SK-N-SH (cell line): ENCODE data around the gene NKX3-2. TPM values are rescaled to one million over a fixed set of nuclear protein-coding genes. Genes with fewer than 3 reads are reported as not detected.
A peak's percentile ranks its signal among the peaks of the same experiment; 100 is the strongest.

Experiments
- CTCF ChIA-PET: fragments of 300-600, 350-600 bp; formaldehyde crosslinking; extraction: SDS; loops from one replicate; lab custom pipeline; 2021; lab: Yijun Ruan, JAX
- POLR2A ChIA-PET: fragments of 350-600 bp; sonication (Branson Sonifier 250); formaldehyde crosslinking; extraction: SDS; loops from one replicate; lab custom pipeline; 2020; ENCODE audit warnings: antibody characterized with exemption, inconsistent platforms; lab: Yijun Ruan, JAX
- DNase-seq: peaks from one replicate; pipeline ENCODE4 v3.0.0; 2012
- H2AFZ ChIP-seq: fragments of 200-600 bp; sonication (generic); 2 replicates; pipeline ENCODE4 v1.8.1; 2016; ENCODE audit warnings: antibody characterized with exemption, mild to moderate bottlenecking, low read depth
- H3F3A ChIP-seq: fragments of 200-600 bp; sonication (generic); replicated peaks from 2 replicates; pipeline ENCODE3; 2016; ENCODE audit warnings: antibody characterized with exemption, mild to moderate bottlenecking; ENCODE audit not compliant: insufficient read depth
- H3K27ac ChIP-seq, 2 experiments: fragments of 200-500 bp in 1 of 2; fragments of 200-600 bp in 1 of 2; sonication (Bioruptor generic) in 1 of 2; sonication (generic), shearing (Covaris generic) in 1 of 2; 2 replicates each; pipeline versions ENCODE4 v1.5.1 to v1.6.1; 2014 to 2016; ENCODE audit warnings: low read depth in 2 of 2, inconsistent platforms in 1 of 2, low read length in 1 of 2, mild to moderate bottlenecking in 1 of 2, mixed read lengths in 1 of 2
- H3K27me3 ChIP-seq: fragments of 200-600 bp; sonication (generic), shearing (Covaris generic); 2 replicates; pipeline ENCODE4 v1.6.1; 2016; ENCODE audit warnings: mixed run types; ENCODE audit not compliant: insufficient read depth
- H3K36me3 ChIP-seq, 2 experiments: fragments of 200-500 bp in 1 of 2; fragments of 200-600 bp in 1 of 2; sonication (Bioruptor generic) in 1 of 2; sonication (generic) in 1 of 2; replicated peaks in 1 of 2; 2 replicates each; pipeline versions ENCODE3 to v1.5.1; 2014 to 2016; ENCODE audit warnings: low read length in 1 of 2, mild to moderate bottlenecking in 1 of 2; ENCODE audit not compliant: insufficient read depth in 2 of 2, control insufficient read depth in 1 of 2
- H3K4me1 ChIP-seq, 2 experiments: fragments of 200-500 bp in 1 of 2; fragments of 200-600 bp in 1 of 2; sonication (Bioruptor generic) in 1 of 2; sonication (generic), shearing (Covaris generic) in 1 of 2; 2 replicates each; pipeline versions ENCODE4 v1.5.1 to v1.6.1; 2014 to 2016; ENCODE audit warnings: low read depth in 1 of 2, low read length in 1 of 2, mixed run types in 1 of 2; ENCODE audit not compliant: insufficient read depth in 2 of 2, control insufficient read depth in 1 of 2
- H3K4me2 ChIP-seq: fragments of 200-600 bp; sonication (generic), shearing (Covaris generic); 2 replicates; pipeline ENCODE4 v1.6.1; 2017; ENCODE audit warnings: mixed run types
- H3K4me3 ChIP-seq, 2 experiments: fragments of 200-500 bp in 1 of 2; fragments of 200-600 bp in 1 of 2; sonication (Bioruptor generic) in 1 of 2; sonication (generic), shearing (Covaris generic) in 1 of 2; 2 replicates each; pipeline versions ENCODE4 v1.5.1 to v1.8.1; 2014 to 2016; ENCODE audit warnings: low read depth in 2 of 2, inconsistent platforms in 1 of 2, low read length in 1 of 2, mild to moderate bottlenecking in 1 of 2, mixed read lengths in 1 of 2, moderate library complexity in 1 of 2
- H3K79me2 ChIP-seq: fragments of 200-600 bp; sonication (generic); 2 replicates; pipeline ENCODE4 v1.8.1; 2017; ENCODE audit warnings: mild to moderate bottlenecking; ENCODE audit not compliant: insufficient read depth
- H3K9ac ChIP-seq: fragments of 200-600 bp; sonication (generic); 2 replicates; pipeline ENCODE4 v1.6.1; 2017; ENCODE audit warnings: mixed run types
- H3K9me2 ChIP-seq: fragments of 200-600 bp; sonication (generic); 2 replicates; pipeline ENCODE4 v1.6.1; 2017; ENCODE audit warnings: mixed run types
- H3K9me3 ChIP-seq: fragments of 200-600 bp; sonication (generic); 2 replicates; pipeline ENCODE4 v1.6.1; 2017; ENCODE audit warnings: mixed run types, mild to moderate bottlenecking, moderate library complexity
- H4K20me1 ChIP-seq: fragments of 200-600 bp; sonication (generic); 2 replicates; pipeline ENCODE4 v1.6.1; 2017; ENCODE audit warnings: mild to moderate bottlenecking, mixed run types; ENCODE audit not compliant: insufficient read depth
- CHD2 ChIP-seq: fragments of 150-350 bp; IDR thresholded peaks from 2 replicates; pipeline ENCODE4 v1.6.1; 2018; ENCODE audit warnings: low read length; ENCODE audit not compliant: partially characterized antibody
- EP300 ChIP-seq, 2 experiments: IDR thresholded peaks; 2 replicates each; pipeline versions ENCODE4 v1.4.0 to v1.6.1; 2012; ENCODE audit warnings: borderline replicate concordance in 1 of 2, low read depth in 1 of 2, low read length in 1 of 2
- EZH2phosphoT487 ChIP-seq: fragments of 200-600 bp; sonication (generic); IDR thresholded peaks from 2 replicates; pipeline ENCODE4 v1.6.1; 2017; ENCODE audit warnings: low read depth, mixed run types, mild to moderate bottlenecking, antibody characterized with exemption, moderate library complexity, borderline replicate concordance
- FOSL2 ChIP-seq: IDR thresholded peaks from 2 replicates; pipeline ENCODE4 v1.4.0; 2012; ENCODE audit warnings: low read depth, mild to moderate bottlenecking, moderate library complexity, borderline replicate concordance
- FOXM1 ChIP-seq: IDR thresholded peaks from 2 replicates; pipeline ENCODE4 v1.4.0; 2012; ENCODE audit warnings: low read depth, mild to moderate bottlenecking
- GABPA ChIP-seq: IDR thresholded peaks from 2 replicates; pipeline ENCODE4 v1.4.0; 2012; ENCODE audit warnings: low read depth, mild to moderate bottlenecking
- MXI1 ChIP-seq: IDR thresholded peaks from 2 replicates; pipeline ENCODE4 v1.6.1; 2012; ENCODE audit warnings: mild to moderate bottlenecking, low read depth, low read length, improper control_type of control experiment
- NFIC ChIP-seq: IDR thresholded peaks from 2 replicates; pipeline ENCODE4 v1.4.0; 2012; ENCODE audit warnings: borderline replicate concordance
- RAD21 ChIP-seq: IDR thresholded peaks from 2 replicates; pipeline ENCODE4 v1.6.1; 2012; ENCODE audit warnings: mild to moderate bottlenecking, low read length
- RCOR1 ChIP-seq: fragments of 150-350 bp; IDR thresholded peaks from 2 replicates; pipeline ENCODE4 v1.6.1; 2017; ENCODE audit warnings: antibody characterized with exemption, low read length
- RFX5 ChIP-seq: IDR thresholded peaks from 2 replicates; pipeline ENCODE4 v1.6.1; 2012; ENCODE audit warnings: mild to moderate bottlenecking, improper control_type of control experiment, low read length
- SMC3 ChIP-seq: IDR thresholded peaks from 2 replicates; pipeline ENCODE4 v1.6.1; 2012; ENCODE audit warnings: low read depth, low read length, improper control_type of control experiment
- TAF1 ChIP-seq: IDR thresholded peaks from 2 replicates; pipeline ENCODE4 v1.6.1; 2012; ENCODE audit warnings: low read depth, mild to moderate bottlenecking, low read length, moderate library complexity, borderline replicate concordance
- TCF12 ChIP-seq: IDR thresholded peaks from 2 replicates; pipeline ENCODE4 v1.4.0; 2012
- WGBS: methylation state at CpG from one replicate; pipeline ENCODE4 v1.1.6; 2017; ENCODE audit warnings: low lambda C conversion rate; 5-methylcytosine and 5-hydroxymethylcytosine counted together
- polyA plus RNA-seq, 3 experiments: library from polyadenylated mRNA; depleted of rRNA; stranded (reverse); fragments of >200 nt; gene quantifications; 2 replicates each; pipeline ENCODE4 v1.2.3, GENCODE V29; 2012
- TF ChIP-seq, protein P1 (sequence below): fragments of 150-350 bp; IDR thresholded peaks from 2 replicates; pipeline ENCODE4 v1.6.1; 2017; ENCODE audit warnings: antibody characterized with exemption, low read length, low read depth, borderline replicate concordance
- TF ChIP-seq, protein P2 (sequence below): fragments of 150-350 bp; IDR thresholded peaks from 2 replicates; pipeline ENCODE4 v1.6.1; 2016; ENCODE audit warnings: mild to moderate bottlenecking, low read depth, low read length
- TF ChIP-seq, protein P3 (sequence below): IDR thresholded peaks from 2 replicates; pipeline ENCODE4 v1.6.1; 2012; ENCODE audit warnings: mild to moderate bottlenecking, low read depth, low read length, moderate library complexity

NKX3-2 gene
- polyA plus RNA-seq, 1 of the 3 experiments (the other 2 are of a cell fraction), result 0.15 TPM

DNA sequence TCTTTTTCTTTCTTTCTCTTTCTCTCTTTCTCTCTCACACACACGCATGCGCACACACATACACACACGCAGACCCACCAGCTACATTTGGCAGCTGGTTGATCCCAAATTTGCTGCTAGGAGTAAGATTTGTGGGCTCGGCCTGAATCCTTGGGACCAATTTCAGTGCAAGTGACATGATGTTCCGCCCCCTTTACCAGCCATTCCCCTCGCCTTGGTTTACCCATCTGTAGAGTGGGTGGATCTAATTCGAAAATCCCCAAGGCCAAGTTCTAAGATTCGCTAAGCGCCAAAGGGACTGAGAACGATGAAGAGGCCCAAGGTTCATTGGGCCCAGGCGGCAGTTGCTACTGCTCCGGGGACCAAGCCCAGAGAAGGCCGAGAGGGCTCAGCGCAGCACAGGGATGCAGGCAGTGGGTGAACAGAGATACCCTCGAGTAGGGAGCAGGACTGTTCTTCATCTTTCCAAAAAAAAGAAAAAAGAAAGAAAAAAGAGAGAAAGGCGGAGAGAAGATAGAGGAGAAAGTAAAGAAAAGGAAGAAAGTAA is 5.8 kb downstream of the NKX3-2 start:
- Histone ChIP-seq H3K36me3 (no peaks in the 10 kb centered on the region), H3F3A (no peaks in the 10 kb centered on the region), H3K9me3 (no peaks in the 10 kb centered on the region), H3K27ac (no peak overlapping the region), H3K79me2 (no peaks in the 10 kb centered on the region), H3K4me3 (peak overlapping the region in 1 of 2 experiments; percentile 29; a peak in 1 of 4 replicates), H2AFZ (no peak overlapping the region), H4K20me1 (no peaks in the 10 kb centered on the region), H3K9me2 (no peaks in the 10 kb centered on the region), H3K4me2 (peak overlapping the region; percentile 63), H3K27me3 (peaks cover 97% of the 10 kb centered on the region), H3K4me1 (peaks cover 0 to 3% of the 10 kb centered on the region in 2 experiments; a peak in 1 of 4 replicates), H3K9ac (no peak overlapping the region)
- peak; percentile 14 for DNase-seq
- ChIA-PET POLR2A (no interaction called here), CTCF (interaction anchor here (1.6 to 2.1 kb wide), 2 partner anchors 10 to 686 kb away, joined by 5 to 6 read pairs; no protein-coding TSS in a partner anchor)
- WGBS, result 36% methylated on average over 16 of the region's 16 CpGs
- TF ChIP-seq RCOR1 (no peak), FOXM1 (no peak), EZH2phosphoT487 (no peak), CHD2 (no peak), RAD21 (no peak), MXI1 (no peak), RFX5 (no peak), SMC3 (no peak), NFIC (no peak), FOSL2 (no peak), GABPA (no peak), TAF1 (no peak), TCF12 (no peak), EP300 (IDR thresholded peaks at IDR 0.05; ENCODE audit: borderline replicate concordance in 1 of 2, low read depth in 1 of 2, low read length in 1 of 2) (no peak)
- TF ChIP-seq, protein P1, sequence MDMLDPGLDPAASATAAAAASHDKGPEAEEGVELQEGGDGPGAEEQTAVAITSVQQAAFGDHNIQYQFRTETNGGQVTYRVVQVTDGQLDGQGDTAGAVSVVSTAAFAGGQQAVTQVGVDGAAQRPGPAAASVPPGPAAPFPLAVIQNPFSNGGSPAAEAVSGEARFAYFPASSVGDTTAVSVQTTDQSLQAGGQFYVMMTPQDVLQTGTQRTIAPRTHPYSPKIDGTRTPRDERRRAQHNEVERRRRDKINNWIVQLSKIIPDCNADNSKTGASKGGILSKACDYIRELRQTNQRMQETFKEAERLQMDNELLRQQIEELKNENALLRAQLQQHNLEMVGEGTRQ, result no peak
- TF ChIP-seq, protein P2, sequence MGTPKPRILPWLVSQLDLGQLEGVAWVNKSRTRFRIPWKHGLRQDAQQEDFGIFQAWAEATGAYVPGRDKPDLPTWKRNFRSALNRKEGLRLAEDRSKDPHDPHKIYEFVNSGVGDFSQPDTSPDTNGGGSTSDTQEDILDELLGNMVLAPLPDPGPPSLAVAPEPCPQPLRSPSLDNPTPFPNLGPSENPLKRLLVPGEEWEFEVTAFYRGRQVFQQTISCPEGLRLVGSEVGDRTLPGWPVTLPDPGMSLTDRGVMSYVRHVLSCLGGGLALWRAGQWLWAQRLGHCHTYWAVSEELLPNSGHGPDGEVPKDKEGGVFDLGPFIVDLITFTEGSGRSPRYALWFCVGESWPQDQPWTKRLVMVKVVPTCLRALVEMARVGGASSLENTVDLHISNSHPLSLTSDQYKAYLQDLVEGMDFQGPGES, result no peak
- TF ChIP-seq, protein P3, sequence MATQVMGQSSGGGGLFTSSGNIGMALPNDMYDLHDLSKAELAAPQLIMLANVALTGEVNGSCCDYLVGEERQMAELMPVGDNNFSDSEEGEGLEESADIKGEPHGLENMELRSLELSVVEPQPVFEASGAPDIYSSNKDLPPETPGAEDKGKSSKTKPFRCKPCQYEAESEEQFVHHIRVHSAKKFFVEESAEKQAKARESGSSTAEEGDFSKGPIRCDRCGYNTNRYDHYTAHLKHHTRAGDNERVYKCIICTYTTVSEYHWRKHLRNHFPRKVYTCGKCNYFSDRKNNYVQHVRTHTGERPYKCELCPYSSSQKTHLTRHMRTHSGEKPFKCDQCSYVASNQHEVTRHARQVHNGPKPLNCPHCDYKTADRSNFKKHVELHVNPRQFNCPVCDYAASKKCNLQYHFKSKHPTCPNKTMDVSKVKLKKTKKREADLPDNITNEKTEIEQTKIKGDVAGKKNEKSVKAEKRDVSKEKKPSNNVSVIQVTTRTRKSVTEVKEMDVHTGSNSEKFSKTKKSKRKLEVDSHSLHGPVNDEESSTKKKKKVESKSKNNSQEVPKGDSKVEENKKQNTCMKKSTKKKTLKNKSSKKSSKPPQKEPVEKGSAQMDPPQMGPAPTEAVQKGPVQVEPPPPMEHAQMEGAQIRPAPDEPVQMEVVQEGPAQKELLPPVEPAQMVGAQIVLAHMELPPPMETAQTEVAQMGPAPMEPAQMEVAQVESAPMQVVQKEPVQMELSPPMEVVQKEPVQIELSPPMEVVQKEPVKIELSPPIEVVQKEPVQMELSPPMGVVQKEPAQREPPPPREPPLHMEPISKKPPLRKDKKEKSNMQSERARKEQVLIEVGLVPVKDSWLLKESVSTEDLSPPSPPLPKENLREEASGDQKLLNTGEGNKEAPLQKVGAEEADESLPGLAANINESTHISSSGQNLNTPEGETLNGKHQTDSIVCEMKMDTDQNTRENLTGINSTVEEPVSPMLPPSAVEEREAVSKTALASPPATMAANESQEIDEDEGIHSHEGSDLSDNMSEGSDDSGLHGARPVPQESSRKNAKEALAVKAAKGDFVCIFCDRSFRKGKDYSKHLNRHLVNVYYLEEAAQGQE, result no peak
